Testis (tissue), 3 donors: Measurements from ENCODE around the gene CAMK2B. TPM values are rescaled to one million over a fixed set of nuclear protein-coding genes. Genes with fewer than 3 reads are reported as not detected.

ENCODE experiments used
- DNase-seq: peaks from one replicate; pipeline ENCODE4 v3.0.0-alpha.2; 2019
- H3K27ac ChIP-seq, 2 donors: fragments of 200-600 bp; sonication (generic); one replicate each; pipeline ENCODE4 v1.5.1; 2019
- H3K27me3 ChIP-seq: fragments of 200-600 bp; sonication (generic); one replicate; pipeline ENCODE4 v1.5.1; 2019
- H3K36me3 ChIP-seq: fragments of 200-600 bp; sonication (generic); one replicate; pipeline ENCODE4 v1.5.1; 2017; ENCODE audit warnings: low read depth; ENCODE audit errors: missing control alignments
- H3K4me1 ChIP-seq: fragments of 200-600 bp; sonication (generic); one replicate; pipeline ENCODE4 v1.5.1; 2019
- H3K4me3 ChIP-seq, 2 donors: fragments of 200-600 bp; sonication (generic); one replicate each; pipeline ENCODE4 v1.5.1; 2017 to 2019
- H3K9me3 ChIP-seq: fragments of 200-600 bp; sonication (generic); one replicate; pipeline ENCODE4 v1.5.1; 2017
- POLR2A ChIP-seq: fragments of 450-650 bp; IDR thresholded peaks from one replicate; pipeline ENCODE4 v1.6.1; 2017; ENCODE audit warnings: antibody characterized with exemption, mild to moderate bottlenecking, moderate library complexity
- WGBS, 2 donors: methylation state at CpG; one replicate each; pipeline ENCODE4 v1.1.5; 2018; 5-methylcytosine and 5-hydroxymethylcytosine counted together
- intact Hi-C: fragments of 100-400 bp; cut with DNase I; formaldehyde crosslinking; loops from one replicate; pipeline ENCODE4 v1.15.1; 2023; ENCODE audit warnings: low total_unique reads
- polyA plus RNA-seq: library from polyadenylated mRNA; stranded (reverse); fragments of 350-450 nt; fragmentation: Illumina TruSeq; extraction: RNeasy Lipid Tissue Mini Kit (QIAGEN cat#74804); gene quantifications from one replicate; pipeline ENCODE4 v1.2.3, GENCODE V29; 2014; ENCODE audit warnings: low read depth, low replicate concordance; ENCODE audit not compliant: insufficient read depth
- total RNA-seq, 2 donors: library from RNA; depleted of rRNA; stranded (reverse); fragments of >200 nt; gene quantifications; one replicate each; pipeline ENCODE4 v1.2.3, GENCODE V29; 2016
- TF ChIP-seq, protein P1 (sequence below), 3 experiments: fragments of 450-650 bp in 2 of 3; fragments of 200-600 bp in 1 of 3; sonication (generic) in 1 of 3; IDR thresholded peaks; one replicate each; pipeline ENCODE4 v1.5.1; 2016 to 2019; ENCODE audit warnings: antibody characterized with exemption in 3 of 3, mild to moderate bottlenecking in 2 of 3, moderate library complexity in 1 of 3

Gene CAMK2B
- total and polyA plus RNA-seq, 3 donors from 2014 or later, result 4.0 to 12.5 (median 12.1) TPM

DNA sequence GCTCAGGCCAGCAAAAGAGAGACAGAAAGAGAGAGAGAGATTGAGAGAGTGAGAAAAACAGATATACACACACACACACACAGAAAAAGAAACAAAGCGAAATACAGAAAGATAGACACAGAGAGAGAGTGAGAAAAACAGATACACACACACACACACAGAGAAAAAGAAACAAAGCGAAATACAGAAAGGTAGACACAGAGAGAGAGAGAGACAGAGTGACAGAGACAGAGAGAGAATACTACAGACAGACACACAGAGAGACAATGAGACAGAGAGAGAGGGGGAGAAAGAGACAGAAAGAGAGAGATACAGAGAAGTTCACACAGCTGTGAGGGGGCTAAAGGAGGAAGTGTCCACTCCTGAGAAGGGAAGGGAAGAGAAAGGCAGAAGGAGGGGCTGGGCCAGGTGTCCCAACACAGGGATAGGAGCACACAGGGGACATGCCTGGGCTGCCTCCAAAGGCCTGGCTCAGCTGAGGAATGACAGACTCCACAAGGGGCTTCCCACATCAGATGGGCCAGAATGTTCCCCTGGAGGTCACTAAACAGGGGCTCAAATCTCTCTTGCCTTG is 140.4 kb downstream of the CAMK2B start:
- TF ChIP-seq POLR2A, result no peak
- TF ChIP-seq, protein P1, sequence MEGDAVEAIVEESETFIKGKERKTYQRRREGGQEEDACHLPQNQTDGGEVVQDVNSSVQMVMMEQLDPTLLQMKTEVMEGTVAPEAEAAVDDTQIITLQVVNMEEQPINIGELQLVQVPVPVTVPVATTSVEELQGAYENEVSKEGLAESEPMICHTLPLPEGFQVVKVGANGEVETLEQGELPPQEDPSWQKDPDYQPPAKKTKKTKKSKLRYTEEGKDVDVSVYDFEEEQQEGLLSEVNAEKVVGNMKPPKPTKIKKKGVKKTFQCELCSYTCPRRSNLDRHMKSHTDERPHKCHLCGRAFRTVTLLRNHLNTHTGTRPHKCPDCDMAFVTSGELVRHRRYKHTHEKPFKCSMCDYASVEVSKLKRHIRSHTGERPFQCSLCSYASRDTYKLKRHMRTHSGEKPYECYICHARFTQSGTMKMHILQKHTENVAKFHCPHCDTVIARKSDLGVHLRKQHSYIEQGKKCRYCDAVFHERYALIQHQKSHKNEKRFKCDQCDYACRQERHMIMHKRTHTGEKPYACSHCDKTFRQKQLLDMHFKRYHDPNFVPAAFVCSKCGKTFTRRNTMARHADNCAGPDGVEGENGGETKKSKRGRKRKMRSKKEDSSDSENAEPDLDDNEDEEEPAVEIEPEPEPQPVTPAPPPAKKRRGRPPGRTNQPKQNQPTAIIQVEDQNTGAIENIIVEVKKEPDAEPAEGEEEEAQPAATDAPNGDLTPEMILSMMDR (IDR thresholded peaks at IDR 0.05), result no peak
- WGBS, 2 donors, result 79 to 87% methylated on average over 2 of the region's 2 CpGs

DNA sequence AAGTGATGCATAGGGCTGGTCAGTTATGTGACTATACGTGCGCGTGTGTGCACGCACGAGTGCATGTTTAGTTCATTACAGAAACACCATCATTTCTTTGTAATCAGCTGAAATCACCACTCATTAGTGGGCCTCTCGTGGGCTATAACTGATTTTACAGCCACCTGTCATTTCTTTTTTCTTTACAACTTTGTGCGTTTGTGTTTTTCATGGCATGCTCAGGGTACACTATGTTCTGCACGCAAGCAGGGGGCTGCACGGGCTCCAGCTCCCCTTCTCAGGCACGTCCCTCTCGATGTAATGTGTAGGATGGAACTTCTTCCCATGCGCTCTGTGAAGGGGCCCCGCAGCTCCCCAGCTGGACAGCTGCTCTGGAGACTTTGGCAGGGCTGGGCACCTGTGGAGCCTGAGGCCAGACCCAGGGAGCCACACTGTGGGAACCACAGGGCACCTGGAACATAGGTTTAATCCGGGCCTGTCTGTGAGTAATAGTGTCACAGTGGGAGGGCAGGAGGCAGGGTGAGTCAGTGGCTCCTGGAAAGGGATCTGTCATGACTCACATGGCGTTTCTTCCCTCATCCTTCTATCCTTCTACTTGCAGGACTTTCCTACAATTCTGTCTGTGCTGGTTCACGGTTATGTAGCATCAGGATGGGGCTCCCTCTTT is 141.1 kb downstream of the CAMK2B start:
- H3K4me3 ChIP-seq, result no peak overlapping the region
- TF ChIP-seq, protein P1 (IDR thresholded peaks at IDR 0.05), result no peak
- TF ChIP-seq POLR2A, result no peak
- no peaks in the 10 kb centered on the region for H3K36me3 ChIP-seq
- no peaks in the 10 kb centered on the region for H3K27me3 ChIP-seq
- intact Hi-C loops, result no loop called here
- no peak overlapping the region for H3K27ac ChIP-seq
- H3K4me1 ChIP-seq, result no peaks in the 10 kb centered on the region
- 59 to 66% methylated on average over 16 of the region's 16 CpGs for WGBS, 2 donors
- H3K9me3 ChIP-seq, result no peaks in the 10 kb centered on the region
- peak; percentile 8 for DNase-seq

More for the DNA sequence above, 140.4 kb downstream of the CAMK2B start:
- no peaks in the 10 kb centered on the region for H3K9me3 ChIP-seq
- intact Hi-C loops, result no loop called here
- no peaks in the 10 kb centered on the region for H3K36me3 ChIP-seq
- H3K4me1 ChIP-seq, result no peaks in the 10 kb centered on the region
- no peak overlapping the region for H3K4me3 ChIP-seq
- no peak overlapping the region for H3K27ac ChIP-seq
- no peak for DNase-seq
- H3K27me3 ChIP-seq, result no peaks in the 10 kb centered on the region

DNA sequence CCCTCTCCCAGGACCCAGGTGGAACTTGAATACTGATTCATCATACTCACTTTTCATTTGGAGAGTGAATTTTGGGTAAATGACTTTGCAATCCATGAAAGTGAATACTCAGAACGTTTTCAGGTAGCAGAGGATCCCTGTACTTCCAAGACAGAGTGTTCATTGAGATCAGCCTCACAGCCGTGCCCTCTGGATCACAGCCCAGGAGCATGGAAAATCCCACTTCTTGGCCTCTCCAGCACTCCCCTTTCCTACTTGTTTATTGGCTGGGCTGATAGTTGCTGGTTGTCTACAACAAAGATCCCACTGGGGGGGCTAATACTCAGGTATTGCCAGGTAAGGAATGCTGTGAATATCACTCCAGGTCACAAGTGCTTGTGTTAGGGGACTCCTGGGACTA is 142.0 kb downstream of the CAMK2B start:
- no peaks in the 10 kb centered on the region for H3K4me1 ChIP-seq
- H3K4me3 ChIP-seq, result no peak overlapping the region
- TF ChIP-seq, protein P1 (IDR thresholded peaks at IDR 0.05), result no peak
- no peak for TF ChIP-seq POLR2A
- peak; percentile 14 for DNase-seq
- intact Hi-C loops, result no loop called here
- WGBS, 2 donors, result 32 to 45% methylated on average over 2 of the region's 2 CpGs
- H3K27me3 ChIP-seq, result no peaks in the 10 kb centered on the region
- H3K36me3 ChIP-seq, result no peaks in the 10 kb centered on the region
- H3K27ac ChIP-seq, result no peak overlapping the region
- no peaks in the 10 kb centered on the region for H3K9me3 ChIP-seq

DNA sequence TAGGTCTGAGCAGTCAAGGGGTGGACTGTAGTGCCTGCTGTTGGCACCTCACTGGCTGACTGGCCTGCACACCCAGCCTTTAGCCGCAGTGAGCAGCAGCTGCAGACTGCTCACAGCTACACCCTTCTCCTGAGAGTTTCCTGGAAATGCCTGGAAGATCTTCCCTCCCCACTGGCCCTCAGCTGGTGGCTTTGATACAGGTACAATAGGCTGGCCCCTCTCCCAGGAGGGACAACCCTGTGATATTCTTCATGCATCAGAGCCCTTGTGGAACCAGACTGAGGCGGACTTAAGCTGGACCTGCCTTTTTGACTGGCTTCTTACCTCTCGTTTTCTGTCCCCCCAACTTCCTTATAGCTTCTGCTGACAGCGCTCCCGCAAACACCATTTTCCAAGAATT is 142.6 kb downstream of the CAMK2B start:
- no peak overlapping the region for H3K27ac ChIP-seq
- H3K4me1 ChIP-seq, result no peaks in the 10 kb centered on the region
- DNase-seq, result no peak
- no peaks in the 10 kb centered on the region for H3K36me3 ChIP-seq
- no peaks in the 10 kb centered on the region for H3K9me3 ChIP-seq
- 94 to 95% methylated on average over 5 of the region's 5 CpGs for WGBS, 2 donors
- intact Hi-C loops, result no loop called here
- no peak for TF ChIP-seq POLR2A
- TF ChIP-seq, protein P1 (IDR thresholded peaks at IDR 0.05), result no peak
- no peaks in the 10 kb centered on the region for H3K27me3 ChIP-seq
- H3K4me3 ChIP-seq, result no peak overlapping the region

DNA sequence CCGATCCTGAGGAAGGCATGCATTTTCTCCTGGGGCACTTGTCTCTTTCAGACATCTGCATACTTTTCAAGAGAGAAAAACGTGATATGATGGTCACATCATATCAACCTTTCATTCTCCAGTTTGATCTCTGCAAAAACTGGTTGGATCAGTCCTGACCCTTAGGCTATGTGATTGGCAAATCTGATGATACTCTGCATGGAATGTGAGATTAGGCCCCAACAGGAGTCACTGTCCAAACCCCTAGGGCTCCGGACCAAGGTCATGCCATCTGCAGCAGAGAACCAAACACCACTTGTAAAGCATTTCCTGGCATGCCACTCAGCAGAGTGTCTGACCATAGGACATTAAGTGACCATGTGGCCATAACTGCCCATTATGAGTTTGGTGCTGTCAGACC is 144.8 kb downstream of the CAMK2B start:
- intact Hi-C loops, result no loop called here
- Histone ChIP-seq H3K27ac (no peak overlapping the region), H3K9me3 (no peaks in the 10 kb centered on the region), H3K4me3 (no peak overlapping the region), H3K36me3 (no peaks in the 10 kb centered on the region), H3K4me1 (no peaks in the 10 kb centered on the region), H3K27me3 (no peaks in the 10 kb centered on the region)
- DNase-seq, result no peak
- TF ChIP-seq POLR2A, result no peak
- TF ChIP-seq, protein P1 (IDR thresholded peaks at IDR 0.05), result no peak
- WGBS, 2 donors, result 76 to 84% methylated on average over 3 of the region's 3 CpGs
